NCI-H446 treated with DMSO at 0.1 percent for 48 hours (cell line): ENCODE measurements around the gene DNAH17.

Experiments
- DNase-seq: peaks from one replicate; lab custom pipeline; 2025; lab: John Stamatoyannopoulos, UW

The DNAH17 gene, protein sequence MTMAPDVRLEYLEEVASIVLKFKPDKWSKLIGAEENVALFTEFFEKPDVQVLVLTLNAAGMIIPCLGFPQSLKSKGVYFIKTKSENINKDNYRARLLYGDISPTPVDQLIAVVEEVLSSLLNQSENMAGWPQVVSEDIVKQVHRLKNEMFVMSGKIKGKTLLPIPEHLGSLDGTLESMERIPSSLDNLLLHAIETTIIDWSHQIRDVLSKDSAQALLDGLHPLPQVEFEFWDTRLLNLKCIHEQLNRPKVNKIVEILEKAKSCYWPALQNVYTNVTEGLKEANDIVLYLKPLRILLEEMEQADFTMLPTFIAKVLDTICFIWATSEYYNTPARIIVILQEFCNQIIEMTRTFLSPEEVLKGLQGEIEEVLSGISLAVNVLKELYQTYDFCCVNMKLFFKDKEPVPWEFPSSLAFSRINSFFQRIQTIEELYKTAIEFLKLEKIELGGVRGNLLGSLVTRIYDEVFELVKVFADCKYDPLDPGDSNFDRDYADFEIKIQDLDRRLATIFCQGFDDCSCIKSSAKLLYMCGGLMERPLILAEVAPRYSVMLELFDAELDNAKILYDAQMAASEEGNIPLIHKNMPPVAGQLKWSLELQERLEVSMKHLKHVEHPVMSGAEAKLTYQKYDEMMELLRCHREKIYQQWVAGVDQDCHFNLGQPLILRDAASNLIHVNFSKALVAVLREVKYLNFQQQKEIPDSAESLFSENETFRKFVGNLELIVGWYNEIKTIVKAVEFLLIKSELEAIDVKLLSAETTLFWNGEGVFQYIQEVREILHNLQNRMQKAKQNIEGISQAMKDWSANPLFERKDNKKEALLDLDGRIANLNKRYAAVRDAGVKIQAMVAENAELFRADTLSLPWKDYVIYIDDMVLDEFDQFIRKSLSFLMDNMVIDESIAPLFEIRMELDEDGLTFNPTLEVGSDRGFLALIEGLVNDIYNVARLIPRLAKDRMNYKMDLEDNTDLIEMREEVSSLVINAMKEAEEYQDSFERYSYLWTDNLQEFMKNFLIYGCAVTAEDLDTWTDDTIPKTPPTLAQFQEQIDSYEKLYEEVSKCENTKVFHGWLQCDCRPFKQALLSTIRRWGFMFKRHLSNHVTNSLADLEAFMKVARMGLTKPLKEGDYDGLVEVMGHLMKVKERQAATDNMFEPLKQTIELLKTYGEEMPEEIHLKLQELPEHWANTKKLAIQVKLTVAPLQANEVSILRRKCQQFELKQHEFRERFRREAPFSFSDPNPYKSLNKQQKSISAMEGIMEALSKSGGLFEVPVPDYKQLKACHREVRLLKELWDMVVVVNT (N-terminal part only)

DNA sequence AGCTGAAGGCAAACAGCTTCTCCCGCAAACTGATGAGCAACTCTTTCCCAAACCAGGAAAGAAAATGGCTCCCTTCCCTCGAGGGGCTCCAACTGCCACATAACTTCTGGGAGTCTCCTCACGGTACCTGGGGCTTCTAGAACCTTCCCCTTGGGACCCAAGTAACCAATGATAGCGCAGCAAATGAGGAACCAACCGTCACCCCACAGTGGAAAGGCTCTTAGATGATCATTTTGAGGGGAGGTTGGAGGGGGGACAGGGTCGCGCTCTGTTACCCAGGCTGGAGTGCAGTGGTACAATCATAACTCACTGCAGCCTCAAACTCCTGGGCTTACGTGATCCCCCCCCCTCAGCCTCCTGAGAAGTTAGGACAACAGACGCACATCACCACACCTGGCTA, at the start of gene DNAH17:
Gene DNAH17 (minus strand): TSS at position 101 of the 400 bp plus-strand sequence. CDS start 2,339 bp downstream, outside the sequence.
- no peak for DNase-seq

DNA sequence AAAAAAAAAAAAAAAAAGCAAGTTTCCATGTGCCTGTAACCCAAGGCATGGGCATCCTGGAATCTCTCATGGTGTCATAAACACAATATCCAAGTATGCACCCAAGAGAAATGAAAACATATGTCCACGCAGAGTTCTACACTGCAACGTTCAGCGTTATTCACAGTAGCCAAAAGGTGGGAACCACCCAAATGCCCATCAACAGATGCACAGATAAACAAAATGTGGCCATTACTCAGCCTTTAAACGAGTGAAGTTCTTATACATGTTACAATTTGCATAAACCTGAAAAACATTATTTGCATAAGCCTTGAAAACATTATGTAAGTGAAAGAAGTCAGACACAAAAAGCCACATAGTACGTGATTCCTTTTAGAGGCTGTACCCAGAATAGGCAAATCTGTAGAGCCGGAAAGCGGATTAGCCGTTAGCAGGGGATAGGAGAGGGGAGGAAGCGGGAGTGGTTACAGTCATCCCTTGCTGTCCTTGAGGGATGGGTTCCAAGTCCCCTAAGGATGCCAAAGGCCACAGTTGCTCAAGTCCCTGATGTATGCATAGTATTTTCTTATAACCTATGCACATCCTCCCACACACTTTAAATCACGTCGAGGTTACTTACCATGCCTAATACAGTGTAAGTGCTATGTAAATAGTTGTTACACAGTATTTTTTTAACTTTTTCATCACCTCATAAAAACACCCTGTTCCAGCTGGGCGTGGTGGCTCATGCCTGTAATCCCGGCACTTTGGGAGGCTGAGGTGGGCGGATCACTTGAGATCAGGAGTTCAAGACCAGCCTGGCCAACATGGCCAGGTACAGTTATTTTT, 47.3 kb upstream of the DNAH17 start:
- no peak for DNase-seq

DNA sequence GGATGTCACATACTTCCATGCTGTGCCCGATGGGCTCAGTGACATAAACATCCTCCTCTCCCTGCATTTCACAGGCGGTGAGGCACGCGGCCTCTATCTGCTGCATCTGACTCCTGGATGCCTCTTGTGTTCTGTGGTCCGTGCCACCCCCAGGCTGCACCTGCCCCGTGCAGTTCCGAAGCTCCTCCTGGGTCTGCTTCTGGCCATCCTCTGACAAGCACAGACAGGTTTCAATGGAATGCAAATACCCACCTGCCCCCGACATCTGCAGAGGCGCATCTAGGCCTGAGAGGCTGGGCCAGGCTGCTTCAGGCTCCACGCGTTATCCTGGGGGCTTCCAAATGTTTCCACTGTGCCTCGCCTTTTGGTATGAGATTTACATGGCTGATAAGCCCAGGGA, 46.3 kb upstream of the DNAH17 start:
- no peak for DNase-seq

DNA sequence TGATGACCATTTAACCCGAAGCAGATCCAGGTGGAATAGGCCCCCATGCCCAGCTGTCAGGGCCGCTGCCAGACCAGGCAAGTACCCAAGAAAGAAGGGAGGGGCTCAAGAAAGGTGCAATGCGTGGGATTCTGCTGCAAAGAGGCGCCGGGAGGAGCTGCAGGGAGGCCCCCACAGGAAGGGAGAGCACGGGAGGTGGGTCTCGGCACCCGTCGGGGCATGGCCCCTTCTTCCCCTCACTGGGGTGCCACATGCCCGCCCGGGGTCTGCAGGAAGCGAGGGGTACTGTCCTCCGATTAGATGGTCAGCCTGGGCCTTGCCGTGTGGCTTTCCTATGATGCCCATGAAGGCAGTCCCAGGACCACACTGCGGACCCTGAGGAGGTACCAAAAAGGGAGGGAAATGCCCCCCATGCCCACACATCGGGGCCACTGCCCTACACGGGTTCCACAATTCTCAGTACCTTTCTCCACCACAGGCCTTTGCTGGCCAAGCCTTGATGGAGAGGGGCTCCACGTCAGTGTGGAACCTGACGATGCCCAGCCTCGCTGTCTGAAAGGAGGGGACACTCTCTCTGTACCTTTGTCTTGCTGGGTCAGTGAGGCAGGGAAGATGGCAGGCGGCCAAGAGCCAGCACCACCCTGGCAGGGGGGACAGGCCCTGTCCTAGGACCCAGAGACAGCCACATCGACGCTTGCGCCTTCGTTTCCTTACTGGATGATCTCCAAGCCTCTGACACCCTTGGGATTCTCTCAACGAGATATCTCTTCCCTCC, 45.5 kb upstream of the DNAH17 start:
- no peak for DNase-seq

DNA sequence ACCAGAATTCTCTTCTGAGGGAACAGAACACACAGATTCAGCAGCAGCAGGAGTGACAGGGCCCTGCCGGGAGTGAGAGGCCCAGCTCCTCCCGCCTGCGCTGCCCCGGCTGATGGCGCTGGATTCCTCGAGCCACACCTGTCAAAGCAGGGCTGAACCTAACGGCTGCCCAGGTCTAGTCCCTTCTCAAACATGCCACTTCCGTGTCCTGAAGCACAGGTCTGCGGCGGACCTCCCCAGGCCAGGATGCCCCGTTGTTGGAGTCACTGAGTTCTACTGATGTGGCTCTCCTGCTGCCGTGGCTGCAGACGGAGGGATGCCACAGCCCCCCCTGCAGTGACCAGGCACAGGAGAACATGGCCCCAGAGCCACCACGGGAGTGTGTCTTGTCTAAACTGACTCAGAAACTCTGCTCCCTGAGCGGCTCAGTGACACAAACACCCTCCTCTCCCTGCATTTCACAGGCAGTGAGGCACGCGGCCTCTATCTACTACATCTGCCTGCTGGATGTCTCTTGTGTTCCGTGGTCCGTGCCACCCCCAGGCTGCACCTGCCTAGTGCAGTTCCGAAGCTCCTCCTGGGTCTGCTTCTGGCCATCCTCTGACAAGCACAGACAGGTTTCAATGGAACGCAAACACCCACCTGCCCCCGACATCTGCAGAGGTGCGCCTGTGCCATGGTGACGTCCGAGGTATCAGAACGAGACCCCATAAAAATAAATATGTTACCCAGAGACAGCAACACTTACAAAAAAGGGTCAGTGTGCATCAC, 44.7 kb upstream of the DNAH17 start:
- no peak for DNase-seq

DNA sequence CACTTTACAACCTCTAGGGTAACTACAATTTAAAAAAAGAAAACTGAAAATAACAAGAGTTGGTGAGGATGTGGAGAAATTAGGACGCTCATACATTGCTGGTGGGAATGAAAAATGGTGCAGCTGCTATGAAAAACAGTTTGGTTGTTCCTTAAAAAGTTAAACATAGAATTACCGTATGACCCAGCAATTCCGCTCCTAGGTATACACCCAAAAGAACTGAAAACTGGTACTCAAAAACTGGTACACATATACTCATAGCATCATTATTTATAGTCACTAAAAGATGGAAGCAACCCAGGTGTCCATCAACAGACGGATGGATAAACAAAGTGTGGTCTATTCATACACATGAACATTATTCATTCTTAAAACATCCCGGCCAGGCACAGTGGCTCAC, 42.9 kb upstream of the DNAH17 start:
- DNase-seq: no peak

DNA sequence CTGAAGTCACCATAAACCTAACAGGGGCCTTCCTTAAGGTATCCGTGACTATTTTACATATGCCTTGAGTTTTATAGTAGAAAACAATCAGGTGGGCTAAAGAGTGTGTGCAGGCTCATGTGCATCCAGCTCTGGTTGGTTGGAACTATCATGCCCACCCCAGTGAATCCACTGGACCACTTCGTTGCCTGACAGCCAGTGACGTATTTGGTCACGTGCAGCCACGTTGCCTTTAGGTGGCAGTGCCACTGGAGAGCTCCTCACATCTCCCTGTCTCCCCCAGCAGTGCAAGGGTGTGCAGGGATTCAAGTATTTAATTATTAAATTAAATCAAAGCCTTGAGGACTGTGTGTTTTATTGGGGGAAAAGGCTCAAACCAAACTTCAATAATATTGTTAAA, 42.1 kb upstream of the DNAH17 start:
- no peak for DNase-seq

DNA sequence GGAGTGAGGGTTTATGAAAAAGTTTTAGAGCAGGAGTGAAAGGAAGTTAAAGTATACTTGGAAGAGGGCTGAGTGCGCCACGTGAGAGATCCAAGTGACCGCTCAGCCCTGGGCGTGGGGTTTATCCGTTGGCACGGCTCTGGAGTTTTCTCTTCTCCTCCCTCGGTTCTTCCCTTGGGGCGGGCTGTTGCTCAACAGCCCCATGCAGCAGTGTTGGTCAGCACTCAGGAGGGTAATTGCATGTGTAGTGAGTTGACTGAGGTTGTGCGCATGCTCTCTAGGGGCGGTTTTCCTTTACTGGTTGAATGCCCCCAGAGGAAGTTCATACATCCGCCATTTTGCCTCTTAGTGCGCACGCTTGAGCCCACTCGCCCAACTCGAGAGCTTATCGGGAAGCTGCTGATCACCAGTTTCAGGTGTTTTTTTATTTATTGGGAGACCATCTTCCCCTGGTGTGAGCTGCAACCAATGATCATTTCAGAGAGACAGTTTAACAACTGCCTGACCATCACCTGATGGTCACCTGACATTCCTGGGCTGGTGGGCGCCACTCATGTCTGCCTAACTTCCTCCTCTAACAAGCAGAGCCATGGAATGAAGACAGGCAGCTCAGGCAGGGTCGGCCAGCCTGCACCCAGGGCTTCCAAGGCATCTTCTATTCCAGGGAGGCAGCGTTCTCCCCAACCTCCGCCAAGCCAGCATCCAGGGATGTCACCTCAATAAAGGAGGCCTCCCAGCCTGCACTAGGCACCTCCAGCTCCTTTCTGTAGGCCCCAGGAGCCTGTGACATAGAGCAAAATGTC, 41.3 kb upstream of the DNAH17 start:
- DNase-seq: no peak

DNA sequence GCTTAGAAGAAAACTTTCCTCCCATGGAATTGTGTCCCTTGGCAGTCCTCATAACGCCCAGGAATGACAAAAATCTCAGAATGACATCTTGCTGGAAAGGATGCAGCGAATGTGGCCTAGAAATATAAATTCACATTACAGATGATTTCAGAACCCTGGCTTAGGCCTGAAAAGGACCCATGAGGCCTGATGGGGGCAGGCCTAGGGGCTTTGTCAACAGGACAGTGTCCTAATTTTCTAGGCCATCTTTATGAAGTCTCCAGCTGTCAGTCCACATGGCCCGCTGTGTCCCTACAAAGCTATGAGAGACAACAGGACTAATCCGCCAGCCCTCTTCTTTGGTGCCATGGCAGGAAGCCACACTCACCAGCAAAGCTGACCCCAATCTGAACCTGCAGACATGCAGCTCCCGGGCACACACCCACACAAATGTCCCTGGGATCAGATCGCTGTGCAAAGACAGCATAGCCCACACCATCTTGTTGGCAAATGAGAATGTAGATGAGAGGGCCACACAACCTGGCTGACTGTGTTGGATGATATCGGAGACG, 40.4 kb upstream of the DNAH17 start:
- no peak for DNase-seq

DNA sequence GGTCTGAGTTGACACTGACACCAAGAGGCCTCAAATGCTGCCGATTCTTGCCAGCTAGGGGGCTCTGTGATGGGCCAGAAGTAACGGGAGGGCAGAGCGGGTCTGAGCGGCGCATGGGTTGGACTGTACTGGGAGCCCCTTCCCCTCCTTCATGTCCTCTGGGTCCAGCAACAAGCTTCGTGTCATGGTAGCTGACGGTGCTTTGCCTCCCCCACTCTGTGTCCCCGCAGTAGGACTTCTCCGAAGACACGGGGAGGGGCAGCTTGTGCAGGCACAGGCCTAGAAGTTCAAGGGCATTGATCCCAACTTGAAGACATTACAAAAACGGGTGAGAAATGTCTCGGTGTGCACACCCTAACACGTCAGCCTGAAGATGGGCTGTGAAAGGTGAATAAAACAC, 39.8 kb upstream of the DNAH17 start:
- DNase-seq: no peak

DNA sequence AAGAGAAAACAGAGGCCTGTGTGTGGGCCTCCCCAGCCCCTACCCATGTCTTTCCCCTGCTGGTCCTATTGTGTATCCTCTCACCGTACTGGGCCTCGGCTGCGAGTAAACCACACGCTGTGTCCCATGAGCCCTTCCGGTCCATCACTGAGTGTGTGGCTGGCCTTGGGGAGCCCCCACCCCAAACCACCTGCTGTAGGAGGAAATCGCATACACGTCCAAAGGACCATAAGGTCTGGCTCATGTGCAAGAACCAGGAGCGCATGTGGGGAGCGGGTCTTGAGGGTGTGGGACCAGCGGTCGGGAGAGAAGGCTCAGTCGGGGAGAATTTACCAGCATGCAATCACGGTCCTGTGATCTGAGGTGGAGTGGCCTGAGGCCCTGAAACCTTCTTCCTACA, 38.4 kb upstream of the DNAH17 start:
- DNase-seq: no peak

DNA sequence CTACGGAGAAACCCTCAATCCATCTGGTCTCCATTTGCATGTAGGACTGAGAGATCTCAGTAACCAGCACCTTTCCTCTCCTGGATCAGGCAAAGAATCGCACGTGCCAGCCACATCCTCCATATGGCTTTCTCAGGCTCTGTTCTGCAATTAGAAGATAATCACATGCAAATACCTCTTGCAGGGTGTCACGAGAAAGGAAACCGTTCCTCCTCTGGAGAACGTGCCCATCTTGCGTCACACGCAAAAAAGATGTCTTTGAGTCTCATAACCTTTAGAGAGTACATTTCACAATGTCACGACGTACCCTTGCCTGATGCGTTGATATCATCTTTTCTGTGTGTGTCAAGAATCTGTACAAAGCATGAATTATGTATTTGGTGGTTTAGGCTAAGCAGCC, 36.2 kb upstream of the DNAH17 start:
- no peak for DNase-seq

DNA sequence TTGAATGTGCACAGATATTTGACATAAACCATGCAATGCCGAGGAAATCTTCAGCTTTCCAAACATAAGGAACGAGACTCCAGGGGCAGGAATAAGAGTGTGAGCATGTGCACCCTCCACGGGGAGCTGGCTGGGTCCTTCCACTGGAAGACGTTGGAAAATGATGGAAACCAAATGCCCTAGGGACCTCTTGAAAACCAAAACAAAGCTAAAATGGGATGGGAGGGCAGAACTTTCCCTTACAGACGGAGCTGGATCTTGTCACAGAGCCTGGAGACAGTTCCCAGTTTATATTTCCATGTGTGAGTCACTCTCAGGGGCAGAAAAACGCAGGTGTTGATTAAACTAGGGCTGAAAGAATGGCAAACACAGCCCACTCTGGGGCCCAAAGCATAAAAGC, 34.4 kb upstream of the DNAH17 start:
- no peak for DNase-seq

DNA sequence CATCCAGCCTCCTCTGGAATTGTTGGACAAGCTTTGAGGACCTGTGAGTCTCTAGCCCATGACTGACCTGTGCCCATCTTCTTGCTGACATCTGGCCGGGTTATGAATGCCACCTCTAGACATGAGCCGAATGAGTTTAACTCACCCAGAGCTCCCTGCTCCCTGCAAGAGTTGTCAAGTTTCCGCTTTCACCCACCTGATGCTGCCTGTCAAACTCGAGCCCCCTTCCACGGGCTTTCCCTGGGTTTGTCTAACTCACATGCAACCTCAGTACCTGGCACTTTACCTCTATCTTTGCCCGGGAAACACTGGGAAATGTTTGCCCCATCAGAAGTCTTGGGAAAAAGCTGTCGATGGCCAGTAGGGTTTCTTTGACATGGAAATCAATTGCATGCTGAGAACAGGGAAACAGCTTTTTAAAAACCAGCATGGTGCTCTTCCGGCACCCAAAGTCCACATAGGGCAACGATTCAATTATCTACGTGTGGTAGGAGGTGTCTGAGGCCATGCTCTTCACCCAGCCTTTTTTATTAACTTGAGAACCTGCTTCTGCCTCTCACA, 33.8 kb upstream of the DNAH17 start:
- no peak for DNase-seq

DNA sequence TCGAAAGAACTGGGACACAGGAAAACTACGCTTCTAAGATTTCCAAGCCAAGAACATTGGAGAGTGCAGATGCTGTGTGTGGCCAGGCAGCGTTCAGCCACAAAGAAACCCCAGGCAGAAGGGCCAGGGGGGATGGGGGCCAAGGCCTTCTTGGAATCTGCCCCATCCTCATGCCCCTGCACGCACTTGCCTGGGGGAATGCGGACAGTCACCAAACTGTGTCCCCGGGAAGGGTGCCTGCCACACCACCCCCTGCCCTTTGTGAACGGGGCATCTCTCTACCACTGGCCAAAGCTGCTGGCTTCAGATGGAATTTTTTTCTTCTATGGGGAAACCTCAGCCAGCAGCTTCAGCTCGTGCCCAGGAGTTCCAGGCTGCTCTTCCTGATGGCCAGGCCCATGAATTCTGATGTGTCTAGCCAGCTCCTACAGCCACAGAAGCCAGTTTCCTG, 32.0 kb upstream of the DNAH17 start:
- no peak for DNase-seq

DNA sequence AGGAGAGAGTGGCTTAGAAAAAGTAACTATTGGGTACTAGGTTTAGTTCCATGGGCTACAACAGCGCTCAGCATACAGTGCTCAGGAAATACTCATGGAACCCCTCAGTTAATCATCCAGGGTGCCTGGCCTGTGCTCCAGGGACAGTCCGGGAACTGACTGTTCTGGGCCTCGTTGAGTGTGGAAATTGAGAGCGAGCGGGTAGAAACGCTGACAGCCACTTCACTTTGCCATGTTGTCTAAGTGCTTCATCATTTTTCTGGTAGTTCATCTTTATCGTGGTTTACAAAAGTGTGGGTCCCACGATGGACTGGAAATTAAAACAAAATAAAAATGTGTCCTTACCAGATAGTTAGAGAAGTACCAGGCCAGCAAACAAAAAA, 31.6 kb upstream of the DNAH17 start:
- DNase-seq: no peak

DNA sequence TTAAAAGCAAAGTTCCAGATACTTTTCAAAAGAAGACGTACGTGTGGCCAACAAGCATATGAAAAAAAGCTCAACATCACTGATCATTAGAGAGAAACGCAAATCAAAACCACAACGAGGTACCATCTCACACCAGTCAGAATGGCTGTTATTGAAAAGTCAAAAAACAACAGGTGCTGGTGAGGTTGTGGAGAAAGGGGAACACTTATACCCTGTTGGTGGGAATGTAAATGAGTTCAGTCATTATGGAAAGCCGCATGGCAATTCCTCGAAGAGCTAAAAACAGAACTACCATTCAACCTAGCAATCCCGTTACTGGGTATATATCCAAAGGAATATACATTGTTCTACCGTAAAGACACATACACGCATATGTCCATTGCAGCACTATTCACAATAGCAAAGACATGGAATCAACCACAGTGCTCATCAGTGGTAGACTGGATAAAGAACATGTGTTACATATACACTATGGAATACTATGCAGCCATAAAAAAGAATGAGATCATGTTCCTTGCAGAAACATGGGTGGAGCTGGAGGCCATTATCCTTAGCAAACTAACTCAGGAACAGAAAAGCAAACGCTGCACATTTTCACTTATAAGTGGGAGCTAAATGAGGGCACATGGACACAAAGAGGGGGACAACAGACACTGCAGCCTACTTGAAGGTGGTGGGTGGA, 31.1 kb upstream of the DNAH17 start:
- no peak for DNase-seq

DNA sequence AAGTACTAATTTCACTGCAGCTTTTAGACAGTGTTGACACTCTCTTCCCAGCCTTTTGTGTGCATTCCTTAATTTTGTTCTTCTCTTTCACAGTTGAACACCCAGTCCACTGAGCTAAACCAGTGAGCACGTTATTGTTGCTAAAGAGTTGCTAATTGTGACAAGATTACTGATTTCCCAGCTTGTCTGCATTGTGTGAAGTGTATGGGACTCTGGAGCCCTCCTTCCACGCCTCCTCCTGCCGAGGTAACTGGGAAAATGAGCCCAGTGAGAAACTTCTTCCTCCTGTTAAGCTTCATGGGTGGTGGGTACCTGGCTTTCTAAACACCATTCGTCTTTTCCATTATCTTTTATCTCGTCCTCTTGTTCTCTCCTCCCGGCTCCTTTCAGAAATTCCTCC, 29.8 kb upstream of the DNAH17 start:
- no peak for DNase-seq
